K562 (cell line): ENCODE results near the gene SPATA33. TPM values are rescaled to one million over a fixed set of nuclear protein-coding genes. Genes with fewer than 3 reads are reported as not detected.
"Not testable (repeated sequence)": the region's sequence is repeated elsewhere in the genome, so short reads cannot be mapped to it uniquely, and the experiment has no call there.

ENCODE experiments used
- ATAC-seq: fragments of 200-7000 bp; cut with Tn5 transposase; 3 replicates; pipeline ENCODE4 v1.9.1; 2020; ENCODE audit warnings: moderate library complexity
- BruUV-seq: library from RNA; stranded (reverse); fragments of 400-500 nt; replicated peaks from 2 replicates; lab custom pipeline; 2021; lab: Mats Ljungman, UMichigan
- CTCF ChIA-PET: fragments of 300-600 bp; formaldehyde crosslinking; extraction: SDS; loops from one replicate; lab custom pipeline; 2021; ENCODE audit warnings: low intra/inter-chr PET ratio; lab: Yijun Ruan, JAX
- POLR2A ChIA-PET: fragments of 300-600, 350-650 bp; sonication (Branson Sonifier 250); formaldehyde crosslinking; extraction: SDS; loops from one replicate; lab custom pipeline; 2021; ENCODE audit warnings: antibody characterized with exemption, inconsistent platforms; lab: Yijun Ruan, JAX
- DNase-seq, 4 experiments: peaks; one replicate each; pipeline versions ENCODE4 v3.0.0 to v3.0.0-alpha.2; 2011 to 2018; ENCODE audit warnings: low spot score in 3 of 4, mixed read lengths in 3 of 4; ENCODE audit errors: extremely low read depth in 1 of 4
- FAIRE-seq: peaks from 2 replicates; lab custom pipeline; 2011; peaks lifted over from hg19 to GRCh38; lab: Jason Lieb, UNC
- H2AFZ ChIP-seq: 2 replicates; pipeline ENCODE4 v1.6.0; 2011; ENCODE audit warnings: low read depth, low read length, control low read depth, inconsistent platforms
- H3K27ac ChIP-seq: fragments of 200-600 bp; 3 replicates; pipeline ENCODE4 v1.8.0; 2011; ENCODE audit warnings: low read depth, mild to moderate bottlenecking, control low read depth, inconsistent platforms, low read length, moderate library complexity, mixed read lengths; ENCODE audit errors: extremely low read depth
- H3K27me3 ChIP-seq, 2 experiments: fragments of 300-600 bp in 1 of 2; 2 replicates in 1 of 2; 3 replicates in 1 of 2; pipeline versions ENCODE4 v1.6.0 to v1.8.0; 2011; ENCODE audit warnings: inconsistent platforms in 2 of 2, low read length in 2 of 2, mild to moderate bottlenecking in 1 of 2, mixed read lengths in 1 of 2, moderate library complexity in 1 of 2; ENCODE audit not compliant: control insufficient read depth in 2 of 2, insufficient read depth in 2 of 2
- H3K36me3 ChIP-seq: fragments of 300-600 bp; 3 replicates; pipeline ENCODE4 v1.8.0; 2011; ENCODE audit warnings: mild to moderate bottlenecking, low read length, inconsistent platforms; ENCODE audit not compliant: control insufficient read depth, insufficient read depth
- H3K4me1 ChIP-seq, 2 experiments: fragments of 200-600 bp in 1 of 2; replicated peaks in 1 of 2; 2 replicates in 1 of 2; 3 replicates in 1 of 2; pipeline versions ENCODE4 v1.5.1 to v1.8.0; 2011; ENCODE audit warnings: inconsistent platforms in 2 of 2, low read length in 2 of 2, mild to moderate bottlenecking in 1 of 2, mixed read lengths in 1 of 2, moderate library complexity in 1 of 2; ENCODE audit not compliant: control insufficient read depth in 2 of 2, insufficient read depth in 2 of 2
- H3K4me2 ChIP-seq: 2 replicates; pipeline ENCODE4 v1.6.1; 2011; ENCODE audit warnings: low read length, control low read depth, inconsistent platforms, mixed read lengths; ENCODE audit not compliant: insufficient read depth
- H3K4me3 ChIP-seq: fragments of 200-600 bp; sonication (generic), shearing (Covaris generic); 2 replicates; pipeline ENCODE4 v1.5.1; 2016; ENCODE audit warnings: control low read depth, inconsistent platforms
- H3K79me2 ChIP-seq: fragments of 200-600 bp; 3 replicates; pipeline ENCODE4 v1.8.0; 2011; ENCODE audit warnings: low read length, inconsistent platforms; ENCODE audit not compliant: control insufficient read depth, insufficient read depth
- H3K9ac ChIP-seq, 2 experiments: 2 replicates each; pipeline versions ENCODE4 v1.6.0 to v1.6.1; 2011; ENCODE audit warnings: low read depth in 2 of 2, low read length in 2 of 2, control low read depth in 1 of 2, inconsistent platforms in 1 of 2, mild to moderate bottlenecking in 1 of 2, mixed read lengths in 1 of 2; ENCODE audit not compliant: insufficient read depth in 1 of 2
- H3K9me1 ChIP-seq: one replicate; pipeline ENCODE4 v1.6.0; 2011; ENCODE audit warnings: inconsistent platforms, mild to moderate bottlenecking, low read length, moderate library complexity; ENCODE audit not compliant: control insufficient read depth, insufficient read depth
- H3K9me3 ChIP-seq: replicated peaks from 2 replicates; pipeline ENCODE4 v1.5.1; 2011; ENCODE audit warnings: low read depth, low read length, inconsistent platforms; ENCODE audit not compliant: control insufficient read depth, insufficient read depth
- H4K20me1 ChIP-seq: replicated peaks from 2 replicates; pipeline ENCODE4 v1.6.1; 2011; ENCODE audit warnings: low read length, inconsistent platforms, mixed read lengths; ENCODE audit not compliant: control insufficient read depth, insufficient read depth
- ESRRB ChIP-seq: fragments of 250-450 bp; sonication (Bioruptor Pico); IDR thresholded peaks from 2 replicates; pipeline ENCODE4 v1.5.0; 2020; ENCODE audit warnings: mild to moderate bottlenecking, moderate library complexity, borderline replicate concordance
- FOSL1 ChIP-seq: fragments of 200-800 bp; sonication (Bioruptor generic); conservative IDR thresholded peaks from 2 replicates; pipeline ENCODE4 v1.6.1; 2016; ENCODE audit warnings: missing genetic modification characterization, missing compliant biosample characterization
- HNRNPUL1 ChIP-seq: fragments of 200-400 bp; formaldehyde crosslinking; IDR thresholded peaks from 2 replicates; pipeline ENCODE4 v1.6.1; 2017; ENCODE audit warnings: low read length
- KDM4B ChIP-seq, 2 experiments: fragments of 450-650 bp in 1 of 2; sonication (generic) in 1 of 2; IDR thresholded peaks; 2 replicates each; pipeline ENCODE4 v1.6.1; 2016 to 2017; ENCODE audit warnings: borderline replicate concordance in 2 of 2, antibody characterized with exemption in 1 of 2, low read depth in 1 of 2, mild to moderate bottlenecking in 1 of 2
- MLX ChIP-seq, 2 experiments: fragments of 450-650 bp in 1 of 2; sonication (generic) in 1 of 2; formaldehyde crosslinking; conservative IDR thresholded peaks; 2 replicates each; pipeline versions ENCODE4 v1.4.0 to v1.8.1; 2020 to 2022; ENCODE audit warnings: mild to moderate bottlenecking in 1 of 2, missing genetic modification reagents in 1 of 2
- RBM22 ChIP-seq: fragments of 200-400 bp; formaldehyde crosslinking; IDR thresholded peaks from 2 replicates; pipeline ENCODE4 v1.6.1; 2018; ENCODE audit warnings: low read length, low read depth; ENCODE audit not compliant: poor library complexity, severe bottlenecking
- RBM39 ChIP-seq: fragments of 200-400 bp; formaldehyde crosslinking; optimal IDR thresholded peaks from 2 replicates; pipeline ENCODE3; 2018; ENCODE audit warnings: low read depth, low read length
- SLC30A9 ChIP-seq: fragments of 250-450 bp; sonication (Bioruptor Pico); IDR thresholded peaks from 2 replicates; pipeline ENCODE4 v1.8.0; 2022; ENCODE audit warnings: mild to moderate bottlenecking, moderate library complexity
- SUPT5H ChIP-seq: fragments of 450-650 bp; IDR thresholded peaks from 2 replicates; pipeline ENCODE4 v1.6.1; 2016
- TEAD1 ChIP-seq, 2 experiments: fragments of 450-650 bp in 1 of 2; sonication (generic) in 1 of 2; formaldehyde crosslinking; IDR thresholded peaks; 2 replicates each; pipeline versions ENCODE4 v1.4.0 to v1.8.0; 2020 to 2022; ENCODE audit warnings: mild to moderate bottlenecking in 2 of 2, missing genetic modification reagents in 1 of 2
- ZNF639 ChIP-seq, 2 experiments: fragments of 200-800 bp in 1 of 2; sonication (Bioruptor generic) in 1 of 2; sonication (generic) in 1 of 2; formaldehyde crosslinking in 1 of 2; IDR thresholded peaks in 1 of 2; conservative IDR thresholded peaks in 1 of 2; 2 replicates each; pipeline versions ENCODE4 v1.5.0 to v1.6.1; 2016 to 2020; ENCODE audit warnings: missing compliant biosample characterization in 1 of 2, missing genetic modification characterization in 1 of 2, missing genetic modification reagents in 1 of 2
- WGBS: fragments of 100-300 bp; shearing (Covaris generic); methylation state at CpG from one replicate; pipeline ENCODE4 v1.1.6; 2016; ENCODE audit warnings: low coverage, mixed read lengths; ENCODE audit not compliant: insufficient coverage; ENCODE audit errors: missing lambda C conversion rate; 5-methylcytosine and 5-hydroxymethylcytosine counted together
- in situ Hi-C: fragments of 300-500 bp; cut with MboI; formaldehyde crosslinking; loops from 4 replicates; pipeline ENCODE4 v1.15.0; 2018; ENCODE audit warnings: inconsistent platforms, mixed read lengths
- intact Hi-C: fragments of 100-400 bp; cut with micrococcal nuclease; formaldehyde crosslinking; loops from 2 replicates; pipeline ENCODE4 v1.14.2; 2022
- polyA plus RNA-seq, 8 experiments: library from polyadenylated mRNA; depleted of rRNA in 4 of 8; stranded (reverse) in 5 of 8; unstranded in 3 of 8; fragments of >200 nt; fragmentation: Nextera tagmentation in 2 of 8; fragmentation: Illumina TruSeq in 1 of 8; extraction: Ambion mirVana in 2 of 8; extraction: Trizol in 1 of 8; gene quantifications; 2 replicates each; pipeline versions ENCODE4 v1.2.1 to v1.2.3, GENCODE V29; 2011 to 2014; ENCODE audit warnings: inconsistent platforms in 1 of 8, missing spikeins in 1 of 8
- total RNA-seq, 7 experiments: library from RNA; depleted of rRNA in 6 of 7; stranded (reverse); fragments of >200 nt in 6 of 7; fragmentation: Illumina TruSeq in 2 of 7; extraction: Trizol in 2 of 7; gene quantifications; 2 replicates each; pipeline versions ENCODE4 v1.2.1 to v1.2.3, GENCODE V29; 2011 to 2021; ENCODE audit warnings: low replicate concordance in 1 of 7

The SPATA33 gene
- total and polyA plus RNA-seq, 9 of the 15 experiments (the other 6 are each of a cell fraction or from before 2014, with no cell fraction given), result 4.0 to 20.0 (median 11.8) TPM

GRCh38 chr16:89697616-89698331 is 40.1 kb downstream of the SPATA33 start (continued):
- TF ChIP-seq RBM22 (peak; percentile 8), MLX (CRISPR knock-in tag; conservative IDR thresholded peaks at IDR 0.05) (no peak), SLC30A9 (no peak), ZNF639 (CRISPR knock-in tag; conservative IDR thresholded peaks at IDR 0.05 in 1 of 2, IDR thresholded peaks at IDR 0.05 in 1 of 2) (no peak), FOSL1 (tag) (no peak), TEAD1 (CRISPR knock-in tag; IDR thresholded peaks at IDR 0.05) (no peak), ESRRB (CRISPR knock-in tag) (no peak), SUPT5H (peak; percentile 11; the same call in 1 of the 2 replicates), RBM39 (no peak), KDM4B (IDR thresholded peaks at IDR 0.05; ENCODE audit: borderline replicate concordance in 2 of 2, low read depth in 1 of 2) (no peak), HNRNPUL1 (no peak)

GRCh38 chr16:89698717-89699116 is 41.1 kb downstream of the SPATA33 start:
- H3K27me3 ChIP-seq, H3K27ac ChIP-seq, FAIRE-seq, CTCF ChIA-PET, in situ Hi-C loops, H2AFZ ChIP-seq, intact Hi-C loops, H3K4me2 ChIP-seq, H3K9ac ChIP-seq, H3K4me3 ChIP-seq, DNase-seq, H4K20me1 ChIP-seq, BruUV-seq, ATAC-seq, H3K9me3 ChIP-seq, H3K79me2 ChIP-seq: not testable (repeated sequence)
- Histone ChIP-seq H3K36me3 (peaks cover 44% of the 10 kb centered on the region; the same call in 2 of the 3 replicates), H3K4me1 (peaks cover 13 to 78% of the 10 kb centered on the region in 2 experiments), H3K9me1 (peaks cover 11% of the 10 kb centered on the region)
- WGBS, result 94% methylated on average over 9 of the region's 14 CpGs
- POLR2A ChIA-PET, result interaction anchor here (0.5 to 2.2 kb wide), 4 partner anchors 10 to 499 kb away, joined by 3 to 16 read pairs (median 4); partner anchors contain the start of genes CDK10 and SLC22A31
